SJCRH30 (cell line): Measurements from ENCODE around the gene PCBD1. TPM values are rescaled to one million over a fixed set of nuclear protein-coding genes. Genes with fewer than 3 reads are reported as not detected.
"Not testable (repeated sequence)": the region's sequence is repeated elsewhere in the genome, so short reads cannot be mapped to it uniquely, and the experiment has no call there.

Source experiments
- DNase-seq, 2 experiments: peaks; one replicate each; pipeline ENCODE4 v3.0.0-alpha.2; 2015 to 2020
- H3K27ac ChIP-seq: fragments of 250-450 bp; sonication (Bioruptor Pico); 2 replicates; pipeline ENCODE4 v1.5.1; 2020; ENCODE audit warnings: mild to moderate bottlenecking, moderate library complexity
- H3K27me3 ChIP-seq: fragments of 250-450 bp; sonication (Bioruptor Pico); 2 replicates; pipeline ENCODE4 v1.5.1; 2020; ENCODE audit warnings: mild to moderate bottlenecking, moderate library complexity
- H3K36me3 ChIP-seq: fragments of 250-450 bp; sonication (Bioruptor Pico); 2 replicates; pipeline ENCODE4 v1.5.1; 2020; ENCODE audit warnings: mild to moderate bottlenecking, moderate library complexity
- H3K4me1 ChIP-seq: fragments of 250-450 bp; sonication (Bioruptor Pico); 2 replicates; pipeline ENCODE4 v1.5.1; 2020; ENCODE audit warnings: mild to moderate bottlenecking, moderate library complexity
- H3K4me3 ChIP-seq: fragments of 250-450 bp; sonication (Bioruptor Pico); 2 replicates; pipeline ENCODE4 v1.5.1; 2020; ENCODE audit warnings: mild to moderate bottlenecking, moderate library complexity
- H3K9me3 ChIP-seq: fragments of 250-450 bp; sonication (Bioruptor Pico); replicated peaks from 2 replicates; pipeline ENCODE4 v1.5.1; 2020; ENCODE audit warnings: mild to moderate bottlenecking, moderate library complexity
- total RNA-seq: library from RNA; depleted of rRNA; stranded (reverse); fragments of >200 nt; shearing (Covaris generic); gene quantifications from 2 replicates; pipeline ENCODE4 v1.2.3, GENCODE V29; 2014

Gene PCBD1
- total RNA-seq, 1 experiment from 2014 or later = 25.5 TPM

GRCh38 chr10:70879207-70879606, 9.2 kb downstream of the PCBD1 start:
- Histone ChIP-seq H3K4me1 (no peaks in the 10 kb centered on the region), H3K27me3 (no peaks in the 10 kb centered on the region), H3K36me3 (peaks cover 3% of the 10 kb centered on the region), H3K27ac (no peak overlapping the region), H3K4me3 (no peak overlapping the region), H3K9me3 (no peaks in the 10 kb centered on the region)
- no peak for DNase-seq

- Histone ChIP-seq H3K27me3 (no peaks in the 10 kb centered on the region), H3K27ac (no peak overlapping the region), H3K9me3 (no peaks in the 10 kb centered on the region), H3K36me3 (peaks cover 3% of the 10 kb centered on the region), H3K4me3 (no peak overlapping the region), H3K4me1 (no peaks in the 10 kb centered on the region)
- DNase-seq = no peak
These were observed 14.3 kb downstream of the PCBD1 start for GRCh38 chr10:70874061-70874460.

- H3K36me3 ChIP-seq = peaks cover 3% of the 10 kb centered on the region
- H3K27ac ChIP-seq = no peak overlapping the region
- no peaks in the 10 kb centered on the region for H3K4me1 ChIP-seq
- DNase-seq = no peak
- H3K27me3 ChIP-seq = no peaks in the 10 kb centered on the region
- no peaks in the 10 kb centered on the region for H3K9me3 ChIP-seq
- H3K4me3 ChIP-seq = no peak overlapping the region
These were observed 16.1 kb downstream of the PCBD1 start for GRCh38 chr10:70872291-70872690.

- Histone ChIP-seq H3K4me3 (no peak overlapping the region), H3K9me3 (no peaks in the 10 kb centered on the region), H3K27ac (peak overlapping the region; percentile 28; the same call in 1 of the 2 replicates), H3K4me1 (peaks cover 12% of the 10 kb centered on the region), H3K36me3 (peaks cover 3% of the 10 kb centered on the region; the same call in 1 of the 2 replicates), H3K27me3 (no peaks in the 10 kb centered on the region)
- peak; percentile 44 to 59 for DNase-seq
These were observed 21.9 kb downstream of the PCBD1 start for GRCh38 chr10:70866424-70866823.

- Histone ChIP-seq H3K36me3 (peaks cover 9% of the 10 kb centered on the region), H3K27ac (no peak overlapping the region), H3K27me3 (no peaks in the 10 kb centered on the region), H3K9me3 (no peaks in the 10 kb centered on the region), H3K4me1 (peaks cover 12% of the 10 kb centered on the region), H3K4me3 (no peak overlapping the region)
- DNase-seq = no peak
These were observed 23.4 kb downstream of the PCBD1 start for GRCh38 chr10:70864935-70865334.

- no peaks in the 10 kb centered on the region for H3K27me3 ChIP-seq
- peaks cover 17% of the 10 kb centered on the region for H3K36me3 ChIP-seq
- no peaks in the 10 kb centered on the region for H3K9me3 ChIP-seq
- H3K4me1 ChIP-seq = peaks cover 12% of the 10 kb centered on the region
- DNase-seq = no peak
- H3K4me3 ChIP-seq = no peak overlapping the region
- H3K27ac ChIP-seq = no peak overlapping the region
These were observed 24.8 kb downstream of the PCBD1 start for GRCh38 chr10:70863470-70864160.

GRCh38 chr10:70861495-70862197, 26.7 kb downstream of the PCBD1 start:
- peaks cover 24% of the 10 kb centered on the region for H3K36me3 ChIP-seq
- not testable (repeated sequence) for H3K9me3 ChIP-seq, DNase-seq, H3K27ac ChIP-seq, H3K27me3 ChIP-seq, H3K4me1 ChIP-seq, H3K4me3 ChIP-seq

- DNase-seq = no peak
- Histone ChIP-seq H3K4me1 (no peaks in the 10 kb centered on the region), H3K27ac (no peak overlapping the region), H3K4me3 (no peak overlapping the region), H3K36me3 (peaks cover 35% of the 10 kb centered on the region), H3K9me3 (no peaks in the 10 kb centered on the region), H3K27me3 (no peaks in the 10 kb centered on the region)
These were observed 29.6 kb downstream of the PCBD1 start for GRCh38 chr10:70858759-70859158.

- H3K4me1 ChIP-seq = peaks cover 4% of the 10 kb centered on the region; the same call in 1 of the 2 replicates
- H3K9me3 ChIP-seq = no peaks in the 10 kb centered on the region
- no peak overlapping the region for H3K4me3 ChIP-seq
- no peak overlapping the region for H3K27ac ChIP-seq
- peaks cover 35% of the 10 kb centered on the region for H3K36me3 ChIP-seq
- H3K27me3 ChIP-seq = no peaks in the 10 kb centered on the region
- DNase-seq = no peak
These were observed 31.9 kb downstream of the PCBD1 start for GRCh38 chr10:70856454-70856853.

- peaks cover 11% of the 10 kb centered on the region for H3K4me1 ChIP-seq
- peaks cover 19% of the 10 kb centered on the region for H3K36me3 ChIP-seq
- no peak overlapping the region for H3K27ac ChIP-seq
- no peak overlapping the region for H3K4me3 ChIP-seq
- H3K27me3 ChIP-seq = no peaks in the 10 kb centered on the region
- H3K9me3 ChIP-seq = no peaks in the 10 kb centered on the region
- no peak for DNase-seq
These were observed 34.9 kb downstream of the PCBD1 start for GRCh38 chr10:70853457-70853856.

- DNase-seq = no peak
- peaks cover 19% of the 10 kb centered on the region for H3K36me3 ChIP-seq
- no peaks in the 10 kb centered on the region for H3K9me3 ChIP-seq
- peaks cover 11% of the 10 kb centered on the region for H3K4me1 ChIP-seq
- H3K4me3 ChIP-seq = no peak overlapping the region
- H3K27me3 ChIP-seq = no peaks in the 10 kb centered on the region
- no peak overlapping the region for H3K27ac ChIP-seq
These were observed 35.3 kb downstream of the PCBD1 start for GRCh38 chr10:70853038-70853437.

GRCh38 chr10:70851597-70852475, 36.5 kb downstream of the PCBD1 start:
- Histone ChIP-seq H3K27ac (no peak overlapping the region), H3K4me1 (peaks cover 18% of the 10 kb centered on the region)

GRCh38 chr10:70850097-70850496, 38.3 kb downstream of the PCBD1 start:
- Histone ChIP-seq H3K36me3 (peaks cover 9% of the 10 kb centered on the region), H3K27ac (no peak overlapping the region), H3K27me3 (no peaks in the 10 kb centered on the region), H3K4me3 (no peak overlapping the region), H3K4me1 (peaks cover 18% of the 10 kb centered on the region), H3K9me3 (no peaks in the 10 kb centered on the region)
- DNase-seq = no peak

More at GRCh38 chr10:70851597-70852475, 36.5 kb downstream of the PCBD1 start:
- Histone ChIP-seq H3K4me3 (no peak overlapping the region), H3K9me3 (no peaks in the 10 kb centered on the region), H3K36me3 (peaks cover 16% of the 10 kb centered on the region), H3K27me3 (no peaks in the 10 kb centered on the region)
- no peak for DNase-seq

- DNase-seq = peak; percentile 8 to 30
- Histone ChIP-seq H3K4me3 (no peak overlapping the region), H3K4me1 (peaks cover 18% of the 10 kb centered on the region), H3K27me3 (no peaks in the 10 kb centered on the region), H3K36me3 (peaks cover 4% of the 10 kb centered on the region), H3K9me3 (no peaks in the 10 kb centered on the region), H3K27ac (no peak overlapping the region)
These were observed 38.8 kb downstream of the PCBD1 start for GRCh38 chr10:70849582-70850016.
